ENCODE measurements around the gene APOA1.

APOA1 gene

DNA sequence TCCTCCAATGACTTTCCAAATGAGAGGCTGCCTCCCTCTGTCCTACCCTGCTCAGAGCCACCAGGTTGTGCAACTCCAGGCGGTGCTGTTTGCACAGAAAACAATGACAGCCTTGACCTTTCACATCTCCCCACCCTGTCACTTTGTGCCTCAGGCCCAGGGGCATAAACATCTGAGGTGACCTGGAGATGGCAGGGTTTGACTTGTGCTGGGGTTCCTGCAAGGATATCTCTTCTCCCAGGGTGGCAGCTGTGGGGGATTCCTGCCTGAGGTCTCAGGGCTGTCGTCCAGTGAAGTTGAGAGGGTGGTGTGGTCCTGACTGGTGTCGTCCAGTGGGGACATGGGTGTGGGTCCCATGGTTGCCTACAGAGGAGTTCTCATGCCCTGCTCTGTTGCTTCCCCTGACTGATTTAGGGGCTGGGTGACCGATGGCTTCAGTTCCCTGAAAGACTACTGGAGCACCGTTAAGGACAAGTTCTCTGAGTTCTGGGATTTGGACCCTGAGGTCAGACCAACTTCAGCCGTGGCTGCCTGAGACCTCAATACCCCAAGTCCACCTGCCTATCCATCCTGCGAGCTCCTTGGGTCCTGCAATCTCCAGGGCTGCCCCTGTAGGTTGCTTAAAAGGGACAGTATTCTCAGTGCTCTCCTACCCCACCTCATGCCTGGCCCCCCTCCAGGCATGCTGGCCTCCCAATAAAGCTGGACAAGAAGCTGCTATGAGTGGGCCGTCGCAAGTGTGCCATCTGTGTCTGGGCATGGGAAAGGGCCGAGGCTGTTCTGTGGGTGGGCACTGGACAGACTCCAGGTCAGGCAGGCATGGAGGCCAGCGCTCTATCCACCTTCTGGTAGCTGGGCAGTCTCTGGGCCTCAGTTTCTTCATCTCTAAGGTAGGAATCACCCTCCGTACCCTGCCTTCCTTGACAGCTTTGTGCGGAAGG lies 4.8 kb downstream of the APOA1 start:
- TF ChIP-seq, protein P1, sequence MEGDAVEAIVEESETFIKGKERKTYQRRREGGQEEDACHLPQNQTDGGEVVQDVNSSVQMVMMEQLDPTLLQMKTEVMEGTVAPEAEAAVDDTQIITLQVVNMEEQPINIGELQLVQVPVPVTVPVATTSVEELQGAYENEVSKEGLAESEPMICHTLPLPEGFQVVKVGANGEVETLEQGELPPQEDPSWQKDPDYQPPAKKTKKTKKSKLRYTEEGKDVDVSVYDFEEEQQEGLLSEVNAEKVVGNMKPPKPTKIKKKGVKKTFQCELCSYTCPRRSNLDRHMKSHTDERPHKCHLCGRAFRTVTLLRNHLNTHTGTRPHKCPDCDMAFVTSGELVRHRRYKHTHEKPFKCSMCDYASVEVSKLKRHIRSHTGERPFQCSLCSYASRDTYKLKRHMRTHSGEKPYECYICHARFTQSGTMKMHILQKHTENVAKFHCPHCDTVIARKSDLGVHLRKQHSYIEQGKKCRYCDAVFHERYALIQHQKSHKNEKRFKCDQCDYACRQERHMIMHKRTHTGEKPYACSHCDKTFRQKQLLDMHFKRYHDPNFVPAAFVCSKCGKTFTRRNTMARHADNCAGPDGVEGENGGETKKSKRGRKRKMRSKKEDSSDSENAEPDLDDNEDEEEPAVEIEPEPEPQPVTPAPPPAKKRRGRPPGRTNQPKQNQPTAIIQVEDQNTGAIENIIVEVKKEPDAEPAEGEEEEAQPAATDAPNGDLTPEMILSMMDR (IDR thresholded peaks at IDR 0.05; ENCODE audit: low read depth, low read length): 0 out of 2 replicates have a peak, but pooled peaks have one; percentile 6
- Histone ChIP-seq H3K4me3 (ENCODE audit: low read depth, low read length) (no peak overlapping the region), H3K27ac (no peak overlapping the region), H3K27me3 (ENCODE audit: insufficient read depth, low read depth, severe bottlenecking) (no peaks in the 10 kb centered on the region), H3K9me3 (ENCODE audit: severe bottlenecking) (no peaks in the 10 kb centered on the region), H3K36me3 (no peaks in the 10 kb centered on the region)
- DNase-seq: no peak

DNA sequence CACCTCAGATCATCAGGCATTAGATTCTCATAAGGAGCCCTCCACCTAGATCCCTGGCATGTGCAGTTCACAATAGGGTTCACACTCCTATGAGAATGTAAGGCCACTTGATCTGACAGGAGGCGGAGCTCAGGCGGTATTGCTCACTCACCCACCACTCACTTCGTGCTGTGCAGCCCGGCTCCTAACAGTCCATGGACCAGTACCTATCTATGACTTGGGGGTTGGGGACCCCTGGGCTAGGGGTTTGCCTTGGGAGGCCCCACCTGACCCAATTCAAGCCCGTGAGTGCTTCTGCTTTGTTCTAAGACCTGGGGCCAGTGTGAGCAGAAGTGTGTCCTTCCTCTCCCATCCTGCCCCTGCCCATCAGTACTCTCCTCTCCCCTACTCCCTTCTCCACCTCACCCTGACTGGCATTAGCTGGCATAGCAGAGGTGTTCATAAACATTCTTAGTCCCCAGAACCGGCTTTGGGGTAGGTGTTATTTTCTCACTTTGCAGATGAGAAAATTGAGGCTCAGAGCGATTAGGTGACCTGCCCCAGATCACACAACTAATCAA lies 5.6 kb downstream of the APOA1 start:
- Histone ChIP-seq H3K27ac (no peak overlapping the region), H3K36me3 (no peaks in the 10 kb centered on the region), H3K4me3 (ENCODE audit: low read depth, low read length) (no peak overlapping the region), H3K9me3 (ENCODE audit: severe bottlenecking) (no peaks in the 10 kb centered on the region), H3K27me3 (ENCODE audit: insufficient read depth, low read depth, severe bottlenecking) (no peaks in the 10 kb centered on the region)
- TF ChIP-seq, protein P1 (IDR thresholded peaks at IDR 0.05; ENCODE audit: low read depth, low read length): no peak
- no peak for DNase-seq

DNA sequence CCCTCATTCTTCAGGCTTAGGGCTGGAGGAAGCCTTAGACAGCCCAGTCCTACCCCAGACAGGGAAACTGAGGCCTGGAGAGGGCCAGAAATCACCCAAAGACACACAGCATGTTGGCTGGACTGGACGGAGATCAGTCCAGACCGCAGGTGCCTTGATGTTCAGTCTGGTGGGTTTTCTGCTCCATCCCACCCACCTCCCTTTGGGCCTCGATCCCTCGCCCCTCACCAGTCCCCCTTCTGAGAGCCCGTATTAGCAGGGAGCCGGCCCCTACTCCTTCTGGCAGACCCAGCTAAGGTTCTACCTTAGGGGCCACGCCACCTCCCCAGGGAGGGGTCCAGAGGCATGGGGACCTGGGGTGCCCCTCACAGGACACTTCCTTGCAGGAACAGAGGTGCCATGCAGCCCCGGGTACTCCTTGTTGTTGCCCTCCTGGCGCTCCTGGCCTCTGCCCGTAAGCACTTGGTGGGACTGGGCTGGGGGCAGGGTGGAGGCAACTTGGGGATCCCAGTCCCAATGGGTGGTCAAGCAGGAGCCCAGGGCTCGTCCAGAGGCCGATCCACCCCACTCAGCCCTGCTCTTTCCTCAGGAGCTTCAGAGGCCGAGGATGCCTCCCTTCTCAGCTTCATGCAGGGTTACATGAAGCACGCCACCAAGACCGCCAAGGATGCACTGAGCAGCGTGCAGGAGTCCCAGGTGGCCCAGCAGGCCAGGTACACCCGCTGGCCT lies 7.1 kb downstream of the APOA1 start:
- TF ChIP-seq, protein P1 (IDR thresholded peaks at IDR 0.05; ENCODE audit: low read depth, low read length): no peak
- DNase-seq: no peak
- H3K27ac ChIP-seq: no peak overlapping the region
- H3K36me3 ChIP-seq: no peaks in the 10 kb centered on the region
- no peaks in the 10 kb centered on the region for H3K9me3 ChIP-seq (ENCODE audit: severe bottlenecking)
- H3K27me3 ChIP-seq (ENCODE audit: insufficient read depth, low read depth, severe bottlenecking): no peaks in the 10 kb centered on the region
- H3K4me3 ChIP-seq (ENCODE audit: low read depth, low read length): no peak overlapping the region

DNA sequence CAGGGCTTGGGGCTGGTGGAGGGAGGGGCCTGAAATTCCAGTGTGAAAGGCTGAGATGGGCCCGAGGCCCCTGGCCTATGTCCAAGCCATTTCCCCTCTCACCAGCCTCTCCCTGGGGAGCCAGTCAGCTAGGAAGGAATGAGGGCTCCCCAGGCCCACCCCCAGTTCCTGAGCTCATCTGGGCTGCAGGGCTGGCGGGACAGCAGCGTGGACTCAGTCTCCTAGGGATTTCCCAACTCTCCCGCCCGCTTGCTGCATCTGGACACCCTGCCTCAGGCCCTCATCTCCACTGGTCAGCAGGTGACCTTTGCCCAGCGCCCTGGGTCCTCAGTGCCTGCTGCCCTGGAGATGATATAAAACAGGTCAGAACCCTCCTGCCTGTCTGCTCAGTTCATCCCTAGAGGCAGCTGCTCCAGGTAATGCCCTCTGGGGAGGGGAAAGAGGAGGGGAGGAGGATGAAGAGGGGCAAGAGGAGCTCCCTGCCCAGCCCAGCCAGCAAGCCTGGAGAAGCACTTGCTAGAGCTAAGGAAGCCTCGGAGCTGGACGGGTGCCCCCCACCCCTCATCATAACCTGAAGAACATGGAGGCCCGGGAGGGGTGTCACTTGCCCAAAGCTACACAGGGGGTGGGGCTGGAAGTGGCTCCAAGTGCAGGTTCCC lies 7.8 kb downstream of the APOA1 start, which contains the start of gene APOC3:
Gene APOC3 (plus strand): TSS at position 383 of the 659 bp plus-strand sequence. CDS start 676 bp downstream, outside the sequence.
- Histone ChIP-seq H3K27ac (no peak within 1 kb of the TSS), H3K27me3 (ENCODE audit: insufficient read depth, low read depth, severe bottlenecking) (no peaks in the 10 kb centered on the region), H3K36me3 (no peaks in the 10 kb centered on the region), H3K9me3 (ENCODE audit: severe bottlenecking) (no peaks in the 10 kb centered on the region), H3K4me3 (ENCODE audit: low read depth, low read length) (no peak within 1 kb of the TSS)
- TF ChIP-seq, protein P1 (IDR thresholded peaks at IDR 0.05; ENCODE audit: low read depth, low read length): no peak
- DNase-seq: no peak

DNA sequence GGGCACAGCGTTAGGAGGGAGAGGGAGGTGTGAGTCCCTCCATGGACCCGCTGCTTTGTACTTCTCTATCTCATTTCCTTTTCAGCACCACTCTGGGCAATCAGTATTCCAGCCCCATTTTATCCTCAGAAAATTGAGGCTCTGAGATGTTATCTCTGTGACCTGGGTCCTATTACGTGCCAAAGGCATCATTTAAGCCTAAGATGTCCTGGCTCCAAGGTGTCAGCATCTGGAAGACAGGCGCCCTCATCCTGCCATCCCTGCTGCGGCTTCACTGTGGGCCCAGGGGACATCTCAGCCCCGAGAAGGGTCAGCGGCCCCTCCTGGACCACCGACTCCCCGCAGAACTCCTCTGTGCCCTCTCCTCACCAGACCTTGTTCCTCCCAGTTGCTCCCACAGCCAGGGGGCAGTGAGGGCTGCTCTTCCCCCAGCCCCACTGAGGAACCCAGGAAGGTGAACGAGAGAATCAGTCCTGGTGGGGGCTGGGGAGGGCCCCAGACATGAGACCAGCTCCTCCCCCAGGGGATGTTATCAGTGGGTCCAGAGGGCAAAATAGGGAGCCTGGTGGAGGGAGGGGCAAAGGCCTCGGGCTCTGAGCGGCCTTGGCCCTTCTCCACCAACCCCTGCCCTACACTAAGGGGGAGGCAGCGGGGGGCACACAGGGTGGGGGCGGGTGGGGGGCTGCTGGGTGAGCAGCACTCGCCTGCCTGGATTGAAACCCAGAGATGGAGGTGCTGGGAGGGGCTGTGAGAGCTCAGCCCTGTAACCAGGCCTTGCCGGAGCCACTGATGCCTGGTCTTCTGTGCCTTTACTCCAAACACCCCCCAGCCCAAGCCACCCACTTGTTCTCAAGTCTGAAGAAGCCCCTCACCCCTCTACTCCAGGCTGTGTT lies 8.5 kb downstream of the APOA1 start:
- Histone ChIP-seq H3K27ac (no peak overlapping the region), H3K27me3 (ENCODE audit: insufficient read depth, low read depth, severe bottlenecking) (no peaks in the 10 kb centered on the region), H3K4me3 (ENCODE audit: low read depth, low read length) (no peak overlapping the region), H3K36me3 (no peaks in the 10 kb centered on the region), H3K9me3 (ENCODE audit: severe bottlenecking) (no peaks in the 10 kb centered on the region)
- TF ChIP-seq, protein P1 (IDR thresholded peaks at IDR 0.05; ENCODE audit: low read depth, low read length): no peak
- no peak for DNase-seq

All from WERI-Rb-1 (cell line).